HEK293 (cell line): ENCODE measurements around the gene SLC2A8.

ENCODE experiments used
- CTCF ChIP-seq: fragments of 450-650 bp; formaldehyde crosslinking; IDR thresholded peaks from 2 replicates; pipeline ENCODE4 v1.5.1; 2016; ENCODE audit warnings: missing biosample characterization, missing genetic modification characterization
- PBX3 ChIP-seq: sonication (generic); formaldehyde crosslinking; IDR thresholded peaks from 2 replicates; pipeline ENCODE4 v1.8.1; 2022; ENCODE audit warnings: mild to moderate bottlenecking, moderate library complexity, missing genetic modification reagents
- TCF7L2 ChIP-seq: IDR thresholded peaks from 2 replicates; pipeline ENCODE4 v1.6.1; 2011; ENCODE audit warnings: low read depth, mild to moderate bottlenecking, inconsistent platforms, low read length, moderate library complexity, borderline replicate concordance
- YY1 ChIP-seq: fragments of 450-650 bp; formaldehyde crosslinking; IDR thresholded peaks from 2 replicates; pipeline ENCODE4 v1.5.1; 2018; ENCODE audit warnings: missing biosample characterization, missing genetic modification characterization
- ZBTB11 ChIP-seq: fragments of 450-650 bp; formaldehyde crosslinking; conservative IDR thresholded peaks from 2 replicates; pipeline ENCODE4 v1.5.1; 2016; ENCODE audit warnings: low read depth, missing biosample characterization, missing genetic modification characterization
- ZBTB49 ChIP-seq: fragments of 450-650 bp; formaldehyde crosslinking; IDR thresholded peaks from 2 replicates; pipeline ENCODE4 v1.5.1; 2016; ENCODE audit warnings: missing biosample characterization, missing genetic modification characterization, low read depth
- ZNF341 ChIP-seq: fragments of 450-650 bp; formaldehyde crosslinking; IDR thresholded peaks from 2 replicates; pipeline ENCODE4; 2016; ENCODE audit warnings: low read depth, missing biosample characterization, missing genetic modification characterization
- ZNF555 ChIP-seq: fragments of 450-650 bp; formaldehyde crosslinking; conservative IDR thresholded peaks from 2 replicates; pipeline ENCODE4 v1.5.1; 2017; ENCODE audit warnings: missing biosample characterization, mild to moderate bottlenecking, missing genetic modification characterization, inconsistent platforms
- ZNF658 ChIP-seq: fragments of 450-650 bp; formaldehyde crosslinking; IDR thresholded peaks from 2 replicates; pipeline ENCODE4; 2016; ENCODE audit warnings: missing biosample characterization, missing genetic modification characterization
- ZNF660 ChIP-seq: fragments of 450-650 bp; IDR thresholded peaks from 2 replicates; pipeline ENCODE4 v1.5.1; 2018; ENCODE audit warnings: missing biosample characterization, mild to moderate bottlenecking, missing genetic modification characterization
- ZNF707 ChIP-seq: fragments of 450-650 bp; formaldehyde crosslinking; IDR thresholded peaks from 2 replicates; pipeline ENCODE4 v1.5.1; 2016; ENCODE audit warnings: missing biosample characterization, missing genetic modification characterization
- TF ChIP-seq, protein P1 (sequence below): fragments of 450-650 bp; formaldehyde crosslinking; IDR thresholded peaks from 2 replicates; pipeline ENCODE4 v1.5.1; 2016; ENCODE audit warnings: missing biosample characterization, missing genetic modification characterization

DNA sequence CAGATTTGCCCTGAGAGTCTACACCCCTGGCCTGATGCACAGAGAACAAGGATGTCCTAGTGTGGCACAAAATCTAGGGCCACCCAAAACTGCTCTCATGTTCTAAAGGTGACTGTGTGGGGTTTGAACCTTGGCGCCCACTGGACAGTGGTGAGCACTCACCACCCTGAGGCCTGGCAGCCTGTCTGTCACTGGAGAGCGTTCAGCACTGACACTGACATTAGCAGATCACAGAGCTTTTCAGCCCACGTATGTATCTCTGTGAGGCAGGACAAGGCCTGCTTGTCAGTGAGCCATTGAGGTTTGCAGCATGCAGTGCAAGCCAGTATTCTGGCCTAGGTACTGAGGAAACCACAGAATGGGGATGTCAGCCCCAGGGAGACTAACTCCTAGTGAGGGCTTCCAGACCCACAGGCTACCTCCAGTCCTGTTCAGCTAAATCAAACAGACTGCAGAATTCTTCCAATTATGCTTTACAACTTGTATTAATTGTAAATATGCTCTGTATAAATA is 38.9 kb upstream of the SLC2A8 start:
- TF ChIP-seq CTCF (tag by site-specific recombination) (no peak), ZNF707 (tag by site-specific recombination) (no peak), ZNF341 (tag by site-specific recombination) (no peak), ZNF658 (tag by site-specific recombination) (no peak), ZBTB11 (tag by site-specific recombination) (no peak), ZBTB49 (no peak), TCF7L2 (no peak), PBX3 (no peak), YY1 (no peak), ZNF555 (tag by site-specific recombination) (no peak), ZNF660 (no peak)
- TF ChIP-seq, protein P1, sequence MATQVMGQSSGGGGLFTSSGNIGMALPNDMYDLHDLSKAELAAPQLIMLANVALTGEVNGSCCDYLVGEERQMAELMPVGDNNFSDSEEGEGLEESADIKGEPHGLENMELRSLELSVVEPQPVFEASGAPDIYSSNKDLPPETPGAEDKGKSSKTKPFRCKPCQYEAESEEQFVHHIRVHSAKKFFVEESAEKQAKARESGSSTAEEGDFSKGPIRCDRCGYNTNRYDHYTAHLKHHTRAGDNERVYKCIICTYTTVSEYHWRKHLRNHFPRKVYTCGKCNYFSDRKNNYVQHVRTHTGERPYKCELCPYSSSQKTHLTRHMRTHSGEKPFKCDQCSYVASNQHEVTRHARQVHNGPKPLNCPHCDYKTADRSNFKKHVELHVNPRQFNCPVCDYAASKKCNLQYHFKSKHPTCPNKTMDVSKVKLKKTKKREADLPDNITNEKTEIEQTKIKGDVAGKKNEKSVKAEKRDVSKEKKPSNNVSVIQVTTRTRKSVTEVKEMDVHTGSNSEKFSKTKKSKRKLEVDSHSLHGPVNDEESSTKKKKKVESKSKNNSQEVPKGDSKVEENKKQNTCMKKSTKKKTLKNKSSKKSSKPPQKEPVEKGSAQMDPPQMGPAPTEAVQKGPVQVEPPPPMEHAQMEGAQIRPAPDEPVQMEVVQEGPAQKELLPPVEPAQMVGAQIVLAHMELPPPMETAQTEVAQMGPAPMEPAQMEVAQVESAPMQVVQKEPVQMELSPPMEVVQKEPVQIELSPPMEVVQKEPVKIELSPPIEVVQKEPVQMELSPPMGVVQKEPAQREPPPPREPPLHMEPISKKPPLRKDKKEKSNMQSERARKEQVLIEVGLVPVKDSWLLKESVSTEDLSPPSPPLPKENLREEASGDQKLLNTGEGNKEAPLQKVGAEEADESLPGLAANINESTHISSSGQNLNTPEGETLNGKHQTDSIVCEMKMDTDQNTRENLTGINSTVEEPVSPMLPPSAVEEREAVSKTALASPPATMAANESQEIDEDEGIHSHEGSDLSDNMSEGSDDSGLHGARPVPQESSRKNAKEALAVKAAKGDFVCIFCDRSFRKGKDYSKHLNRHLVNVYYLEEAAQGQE (tag by site-specific recombination): no peak
